Dedifferentiated amniotic fluid mesenchymal stem cell (primary cell): ENCODE data around the gene SUN2.
A peak's percentile ranks its signal among the peaks of the same experiment; 100 is the strongest.
"Not testable (repeated sequence)": the region's sequence is repeated elsewhere in the genome, so short reads cannot be mapped to it uniquely, and the experiment has no call there.

Source experiments
- DNase-seq: peaks from one replicate; pipeline ENCODE4 v3.0.0-alpha.2; 2016; ENCODE audit errors: extremely low spot score

SUN2 gene

GRCh38 chr22:38755911-38756532, at the start of gene SUN2:
SUN2 (minus strand) TSS chr22:38755998; CDS start chr22:38752628, 3,370 bp downstream.
- DNase-seq, result peak; percentile 70

- DNase-seq, result not testable (repeated sequence)
These were observed 49.3 kb upstream of the SUN2 start for GRCh38 chr22:38805041-38805593.

- DNase-seq, result peak; percentile 82
These were observed 46.9 kb upstream of the SUN2 start for GRCh38 chr22:38802671-38803121.

GRCh38 chr22:38799265-38800002, 43.6 kb upstream of the SUN2 start:
- DNase-seq, result peak; percentile 21

GRCh38 chr22:38798496-38798895, 42.7 kb upstream of the SUN2 start:
- DNase-seq, result no peak

GRCh38 chr22:38796262-38796957, 40.6 kb upstream of the SUN2 start:
- no peak for DNase-seq

GRCh38 chr22:38795569-38795968, 39.8 kb upstream of the SUN2 start:
- no peak for DNase-seq

GRCh38 chr22:38793721-38794466, 38.1 kb upstream of the SUN2 start, which contains the start of gene DNAL4:
DNAL4 (minus strand) TSS chr22:38794143; CDS start chr22:38782731, 11,412 bp downstream.
- peak; percentile 100 for DNase-seq

- DNase-seq, result no peak
These were observed 37.5 kb upstream of the SUN2 start for GRCh38 chr22:38793317-38793716.

GRCh38 chr22:38792833-38793232, 37.0 kb upstream of the SUN2 start:
- no peak for DNase-seq

GRCh38 chr22:38789606-38790005, 33.8 kb upstream of the SUN2 start:
- no peak for DNase-seq

GRCh38 chr22:38788846-38789245, 33.0 kb upstream of the SUN2 start:
- no peak for DNase-seq

GRCh38 chr22:38788021-38788816, 32.4 kb upstream of the SUN2 start:
- peak; percentile 94 for DNase-seq

- DNase-seq, result no peak
These were observed 30.8 kb upstream of the SUN2 start for GRCh38 chr22:38786631-38787030.

- DNase-seq, result no peak
These were observed 29.1 kb upstream of the SUN2 start for GRCh38 chr22:38784856-38785255.

- DNase-seq, result no peak
These were observed 28.2 kb upstream of the SUN2 start for GRCh38 chr22:38784035-38784434.

GRCh38 chr22:38783095-38783615, 27.4 kb upstream of the SUN2 start:
- DNase-seq, result no peak

GRCh38 chr22:38782402-38783094, 26.8 kb upstream of the SUN2 start:
- DNase-seq, result peak; percentile 31

GRCh38 chr22:38781033-38781432, 25.2 kb upstream of the SUN2 start:
- no peak for DNase-seq
